GM10266 (cell line): ENCODE measurements around the gene CACNA2D3.

Source experiments
- DNase-seq: peaks from one replicate; pipeline ENCODE4 v3.0.0; 2012; ENCODE audit errors: extremely low spot score
- TF ChIP-seq, protein P1 (sequence below): IDR thresholded peaks from 2 replicates; pipeline ENCODE4 v1.5.1; 2012; ENCODE audit warnings: mild to moderate bottlenecking, low read depth; ENCODE audit not compliant: control insufficient read depth, insufficient read depth; ENCODE audit errors: missing control alignments

Gene CACNA2D3

DNA sequence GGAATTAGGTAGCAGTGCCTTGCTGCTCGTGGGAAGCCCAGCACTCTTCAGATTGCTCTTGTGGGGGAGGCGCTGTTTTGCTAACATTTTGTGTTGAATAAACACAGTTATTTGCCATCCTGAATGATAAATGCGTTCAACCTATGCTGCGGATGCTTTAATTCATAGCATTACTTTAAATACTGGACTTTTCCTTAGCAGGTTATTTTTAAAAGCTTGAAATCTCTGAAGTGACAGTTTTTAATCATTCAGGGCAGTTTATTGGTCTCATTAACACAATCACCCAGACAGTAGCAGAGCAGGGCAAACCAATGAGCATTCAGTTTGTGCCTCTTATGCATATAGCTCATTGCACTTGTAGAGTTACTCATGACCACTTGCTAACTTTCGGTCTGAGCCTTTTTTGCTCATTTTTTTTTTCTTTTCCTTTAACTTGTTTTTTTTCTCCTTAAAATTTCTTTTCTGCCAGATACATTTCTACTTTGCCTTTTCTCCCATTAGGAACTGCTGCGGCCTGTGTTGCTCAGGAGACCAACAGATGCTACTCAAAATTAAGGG lies 5.2 kb downstream of the CACNA2D3 start:
- TF ChIP-seq, protein P1, sequence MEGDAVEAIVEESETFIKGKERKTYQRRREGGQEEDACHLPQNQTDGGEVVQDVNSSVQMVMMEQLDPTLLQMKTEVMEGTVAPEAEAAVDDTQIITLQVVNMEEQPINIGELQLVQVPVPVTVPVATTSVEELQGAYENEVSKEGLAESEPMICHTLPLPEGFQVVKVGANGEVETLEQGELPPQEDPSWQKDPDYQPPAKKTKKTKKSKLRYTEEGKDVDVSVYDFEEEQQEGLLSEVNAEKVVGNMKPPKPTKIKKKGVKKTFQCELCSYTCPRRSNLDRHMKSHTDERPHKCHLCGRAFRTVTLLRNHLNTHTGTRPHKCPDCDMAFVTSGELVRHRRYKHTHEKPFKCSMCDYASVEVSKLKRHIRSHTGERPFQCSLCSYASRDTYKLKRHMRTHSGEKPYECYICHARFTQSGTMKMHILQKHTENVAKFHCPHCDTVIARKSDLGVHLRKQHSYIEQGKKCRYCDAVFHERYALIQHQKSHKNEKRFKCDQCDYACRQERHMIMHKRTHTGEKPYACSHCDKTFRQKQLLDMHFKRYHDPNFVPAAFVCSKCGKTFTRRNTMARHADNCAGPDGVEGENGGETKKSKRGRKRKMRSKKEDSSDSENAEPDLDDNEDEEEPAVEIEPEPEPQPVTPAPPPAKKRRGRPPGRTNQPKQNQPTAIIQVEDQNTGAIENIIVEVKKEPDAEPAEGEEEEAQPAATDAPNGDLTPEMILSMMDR, result no peak

DNA sequence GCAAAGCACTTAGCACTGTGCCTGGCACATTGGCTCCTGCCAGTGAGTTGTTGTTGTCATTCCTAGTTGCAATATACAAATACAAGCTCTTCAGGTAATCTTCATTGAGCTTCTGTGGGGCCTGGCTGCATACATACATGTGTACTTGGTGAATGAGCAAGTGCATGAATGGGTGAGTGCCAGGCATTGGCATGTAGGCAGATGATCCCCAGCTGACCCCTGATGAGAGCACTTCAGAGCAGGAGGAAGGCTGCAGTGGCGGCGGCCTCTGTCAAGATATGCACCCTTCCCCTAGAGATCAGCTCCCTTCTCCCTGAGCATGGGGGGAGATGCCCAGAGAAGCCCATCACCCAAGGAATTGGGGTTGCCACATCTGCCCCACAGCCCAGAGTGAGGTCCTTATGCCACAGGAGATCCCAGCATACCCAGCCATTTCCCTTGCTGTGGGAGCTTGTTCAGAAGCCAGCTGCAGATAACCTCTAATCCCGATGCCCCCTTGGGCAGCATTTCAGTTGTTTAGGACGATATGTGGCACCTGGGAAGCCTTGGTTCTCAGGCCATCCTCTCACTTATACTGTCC lies 8.8 kb downstream of the CACNA2D3 start:
- TF ChIP-seq, protein P1, result no peak
- DNase-seq, result no peak

More for the DNA sequence above, 5.2 kb downstream of the CACNA2D3 start:
- no peak for DNase-seq

DNA sequence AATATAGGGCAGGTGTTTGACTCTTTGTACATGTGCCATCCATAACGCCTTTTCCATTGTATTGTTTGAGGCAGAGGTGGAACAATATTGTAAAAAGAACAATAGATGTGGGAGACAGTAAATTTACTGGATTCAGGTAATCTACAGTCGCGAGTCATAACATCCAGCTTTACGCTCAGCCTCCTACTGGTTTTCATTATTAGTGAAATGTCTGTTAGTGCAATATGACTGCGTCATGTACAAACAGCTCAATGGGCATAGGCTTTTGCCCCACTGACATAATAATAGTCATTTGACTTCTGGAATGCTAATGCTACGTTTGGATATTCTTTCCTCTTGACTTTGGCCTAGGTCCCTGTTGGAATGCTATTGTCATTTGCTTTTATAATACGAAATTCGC lies 9.5 kb downstream of the CACNA2D3 start:
- DNase-seq, result no peak
- TF ChIP-seq, protein P1, result no peak

DNA sequence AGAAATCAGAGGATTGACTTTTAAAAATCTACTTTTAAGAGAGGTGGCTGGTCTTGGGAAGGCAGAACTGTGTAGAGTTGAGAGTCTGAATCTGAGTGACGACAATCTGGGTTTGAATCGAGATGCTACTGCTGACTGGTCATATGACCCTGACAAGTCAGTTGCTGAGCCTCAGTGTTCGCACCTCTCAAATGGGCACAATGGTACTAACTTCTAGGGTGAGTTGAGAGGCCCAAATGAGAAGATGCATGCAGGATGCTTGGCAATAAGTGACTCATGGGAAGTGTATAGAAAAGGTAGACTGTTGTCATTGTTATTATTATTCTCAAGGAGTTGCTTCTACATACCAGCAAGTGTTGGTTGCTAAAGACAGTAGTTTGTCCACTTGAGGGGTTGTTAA lies 10.3 kb downstream of the CACNA2D3 start:
- TF ChIP-seq, protein P1, result no peak
- DNase-seq, result no peak

DNA sequence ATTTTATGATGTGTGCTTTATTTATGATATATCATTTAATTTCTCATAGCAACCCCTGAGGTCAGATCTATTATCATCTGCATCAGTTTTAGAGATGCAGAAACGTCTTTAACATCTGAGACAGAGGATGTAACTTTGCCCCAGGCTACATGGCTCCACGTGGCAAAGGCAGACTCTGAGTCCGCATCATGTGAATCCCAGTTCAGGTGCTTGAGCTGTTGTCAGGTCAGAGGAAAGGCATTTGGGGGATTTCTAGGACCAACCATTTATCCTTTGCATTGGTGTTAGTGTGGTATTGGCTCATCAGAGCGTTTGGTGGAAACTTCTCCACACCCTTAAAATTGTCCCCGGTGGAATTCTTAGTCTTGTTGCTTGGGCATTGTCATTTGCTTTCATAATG lies 10.8 kb downstream of the CACNA2D3 start:
- no peak for DNase-seq
- TF ChIP-seq, protein P1, result no peak

DNA sequence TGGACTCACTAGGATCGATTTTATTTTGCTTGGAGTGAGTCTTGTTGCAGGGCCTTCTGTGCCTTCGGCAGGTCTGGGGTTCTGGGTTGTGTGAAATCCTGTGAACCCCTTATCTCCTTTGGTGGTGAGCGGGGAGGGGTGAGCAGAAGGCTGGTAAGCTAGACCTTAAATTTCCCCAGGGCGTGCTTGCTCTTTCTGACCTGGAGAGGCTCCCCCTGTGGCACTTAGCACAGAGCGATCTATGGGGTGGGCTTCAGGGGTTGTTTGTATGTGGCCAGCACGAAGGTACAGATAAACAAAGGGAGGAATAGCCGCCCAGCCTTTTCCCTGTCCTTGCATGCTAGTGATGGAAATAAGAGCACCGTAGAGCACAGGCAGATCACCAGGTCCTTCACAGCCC lies 11.8 kb downstream of the CACNA2D3 start:
- no peak for DNase-seq
- TF ChIP-seq, protein P1, result no peak

DNA sequence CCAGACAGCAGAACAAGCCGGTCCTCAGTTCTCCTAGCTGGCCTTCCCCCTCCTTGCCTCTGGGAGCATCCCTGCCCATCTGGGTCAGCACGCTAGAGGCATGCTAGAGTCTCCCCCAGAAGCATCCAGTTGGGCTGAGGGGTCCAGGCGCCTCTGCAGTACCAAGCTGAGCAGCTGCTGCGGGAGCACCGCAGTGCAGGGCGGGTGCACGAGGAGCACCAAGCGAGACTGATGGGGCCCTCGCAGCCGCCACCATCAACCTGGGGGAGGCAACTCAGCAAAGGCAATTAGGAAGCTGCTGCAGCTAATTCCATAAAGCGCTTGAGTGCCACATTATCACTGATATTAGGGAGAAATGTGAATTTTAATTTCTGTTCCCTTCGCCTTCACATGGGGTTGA lies 12.4 kb downstream of the CACNA2D3 start:
- DNase-seq, result no peak
- TF ChIP-seq, protein P1, result no peak
